OCI-M2 (cell line): ENCODE measurements around the gene MCM5.
"Not testable (repeated sequence)": the region's sequence is repeated elsewhere in the genome, so short reads cannot be mapped to it uniquely, and the experiment has no call there.

Experiments
- DNase-seq: peaks from one replicate; lab custom pipeline; 2025; ENCODE audit not compliant: unreplicated experiment; lab: John Stamatoyannopoulos, UW

The MCM5 gene

DNA sequence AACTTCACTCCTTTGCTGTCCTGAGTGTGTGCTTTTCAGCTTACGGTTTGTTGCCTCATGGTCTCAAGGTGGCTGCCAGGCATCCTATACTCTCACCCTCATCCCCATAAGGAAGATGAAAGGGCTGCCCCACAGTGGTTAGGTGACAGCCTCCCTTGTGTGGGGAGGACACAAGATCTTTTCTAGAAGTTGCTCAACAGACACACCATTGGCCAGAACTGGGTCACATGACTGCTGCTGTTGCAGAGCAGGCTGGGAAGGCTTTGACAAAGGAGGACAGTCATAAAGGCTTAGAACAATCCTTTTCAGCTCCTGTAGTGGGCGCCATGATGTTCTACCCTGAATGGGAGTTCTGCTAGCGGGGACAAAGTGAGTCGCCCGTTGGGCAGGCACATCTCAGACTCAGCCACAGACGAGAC lies 71.0 kb downstream of the MCM5 start:
- no peak for DNase-seq

DNA sequence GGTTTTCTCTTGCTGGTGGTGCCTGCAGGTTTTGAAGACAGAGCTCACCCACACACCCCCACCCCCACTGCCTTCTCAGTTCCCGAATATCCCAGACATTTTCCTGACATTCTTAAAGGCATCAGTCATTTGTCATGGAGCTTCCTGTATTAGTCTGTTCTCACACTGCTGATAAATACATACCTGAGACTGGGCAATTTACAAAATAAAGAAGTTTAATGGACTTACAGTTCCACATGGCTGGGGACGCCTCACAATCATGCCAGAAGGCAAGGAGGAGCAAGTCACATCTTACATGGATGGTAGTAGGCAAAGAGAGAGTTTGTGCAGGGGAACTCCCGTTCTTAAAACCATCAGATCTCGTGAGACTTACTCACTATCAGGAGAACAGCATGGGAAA lies 71.6 kb downstream of the MCM5 start:
- not testable (repeated sequence) for DNase-seq

DNA sequence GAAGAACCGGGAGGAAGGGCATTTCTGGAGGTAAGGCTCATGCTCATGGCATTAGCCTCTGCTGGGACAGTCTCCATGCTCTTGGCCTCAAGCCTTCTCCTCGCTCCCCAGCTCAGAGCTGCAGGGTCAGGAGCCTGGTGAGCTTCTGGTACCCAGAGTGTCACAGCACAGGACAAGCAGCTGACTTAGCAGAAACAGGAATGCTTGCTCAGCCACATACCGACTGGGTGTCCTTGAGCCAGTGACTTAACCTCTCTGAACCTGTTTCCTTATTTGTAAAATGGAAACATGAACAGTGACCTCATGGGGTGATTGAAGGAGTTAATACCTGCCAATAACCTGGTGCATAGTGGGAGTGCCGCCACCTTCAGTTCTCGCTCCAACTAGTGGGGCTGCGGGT lies 72.5 kb downstream of the MCM5 start:
- no peak for DNase-seq

DNA sequence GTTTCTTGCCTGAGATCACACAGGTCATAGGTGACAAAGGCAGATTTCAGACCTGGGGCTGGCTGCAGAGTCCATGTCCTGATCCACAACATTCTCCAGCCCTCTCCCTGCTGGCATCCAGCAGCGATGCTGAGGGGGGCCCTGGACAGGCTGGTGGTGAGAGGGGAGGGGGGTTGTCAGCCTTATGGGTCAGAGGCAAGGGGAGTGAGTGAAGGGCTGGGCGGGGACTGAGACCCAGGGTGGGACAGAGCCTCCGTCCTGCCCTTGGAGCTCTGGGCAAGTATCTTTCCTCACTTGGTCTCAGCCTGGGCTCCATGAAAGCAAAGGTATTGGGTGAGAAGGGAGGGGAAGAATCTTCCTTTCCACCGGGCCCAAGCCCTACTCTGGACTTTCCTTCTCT lies 74.0 kb downstream of the MCM5 start:
- no peak for DNase-seq
